HepG2 (cell line): ENCODE results near the gene VAC14. TPM values are rescaled to one million over a fixed set of nuclear protein-coding genes. Genes with fewer than 3 reads are reported as not detected.

Experiments used
- ARNTL ChIP-seq: sonication (generic); formaldehyde crosslinking; IDR thresholded peaks from 2 replicates; pipeline ENCODE4 v1.4.0; 2020; ENCODE audit warnings: mild to moderate bottlenecking, missing genetic modification reagents
- FOXK1 ChIP-seq: sonication (generic); formaldehyde crosslinking; IDR thresholded peaks from 2 replicates; pipeline ENCODE4 v1.4.0; 2020; ENCODE audit warnings: low read depth, missing genetic modification reagents, borderline replicate concordance
- HDAC2 ChIP-seq: sonication (generic); formaldehyde crosslinking; IDR thresholded peaks from 2 replicates; pipeline ENCODE4 v1.4.0; 2020; ENCODE audit warnings: missing genetic modification reagents
- HIVEP1 ChIP-seq: sonication (generic); formaldehyde crosslinking; IDR thresholded peaks from 2 replicates; pipeline ENCODE4 v1.4.0; 2020; ENCODE audit warnings: mild to moderate bottlenecking, missing genetic modification reagents
- MEF2D ChIP-seq: sonication (generic); formaldehyde crosslinking; IDR thresholded peaks from 2 replicates; pipeline ENCODE4 v1.5.1; 2020; ENCODE audit warnings: mild to moderate bottlenecking, missing genetic modification reagents
- MXI1 ChIP-seq: IDR thresholded peaks from 3 replicates; pipeline ENCODE4 v1.6.1; 2012; ENCODE audit warnings: low read depth, low read length, inconsistent platforms, borderline replicate concordance
- NR2F2 ChIP-seq: IDR thresholded peaks from 2 replicates; pipeline ENCODE4 v1.6.1; 2012; ENCODE audit warnings: low read depth, inconsistent platforms, borderline replicate concordance
- RFX3 ChIP-seq: IDR thresholded peaks from 2 replicates; pipeline ENCODE4 v1.6.1; 2016; ENCODE audit warnings: missing biosample characterization, missing genetic modification reagents
- RXRA ChIP-seq: sonication (generic); formaldehyde crosslinking; IDR thresholded peaks from 2 replicates; pipeline ENCODE4 v1.5.1; 2020; ENCODE audit warnings: missing genetic modification reagents
- SAFB2 ChIP-seq: sonication (generic); formaldehyde crosslinking; IDR thresholded peaks from 2 replicates; pipeline ENCODE4 v1.5.1; 2020; ENCODE audit warnings: missing genetic modification reagents, low read depth, mild to moderate bottlenecking, borderline replicate concordance
- ZBTB42 ChIP-seq: sonication (generic); formaldehyde crosslinking; IDR thresholded peaks from 2 replicates; pipeline ENCODE4 v1.5.0; 2020; ENCODE audit warnings: mild to moderate bottlenecking, missing genetic modification reagents
- ZMYM4 ChIP-seq: sonication (generic); formaldehyde crosslinking; IDR thresholded peaks from 2 replicates; pipeline ENCODE4 v1.8.1; 2023; ENCODE audit warnings: mild to moderate bottlenecking, missing genetic modification reagents
- ZNF17 ChIP-seq: sonication (generic); formaldehyde crosslinking; IDR thresholded peaks from 2 replicates; pipeline ENCODE4 v1.5.0; 2020; ENCODE audit warnings: mild to moderate bottlenecking, missing genetic modification reagents
- ZNF317 ChIP-seq: sonication (generic); formaldehyde crosslinking; IDR thresholded peaks from 2 replicates; pipeline ENCODE4 v1.5.0; 2020; ENCODE audit warnings: mild to moderate bottlenecking, missing genetic modification reagents
- ZNF343 ChIP-seq: sonication (generic); formaldehyde crosslinking; IDR thresholded peaks from 2 replicates; pipeline ENCODE4 v1.4.0; 2020; ENCODE audit warnings: mild to moderate bottlenecking, missing genetic modification reagents
- polyA plus RNA-seq, 8 experiments: library from polyadenylated mRNA; depleted of rRNA in 3 of 8; stranded (reverse) in 7 of 8; unstranded in 1 of 8; fragments of >200 nt; fragmentation: Illumina TruSeq in 4 of 8; extraction: Trizol in 4 of 8; gene quantifications; 2 replicates each; pipeline versions ENCODE4 v1.2.1 to v1.2.3, GENCODE V29; 2011 to 2016; ENCODE audit warnings: low read depth in 4 of 8, missing spikeins in 1 of 8, mixed read lengths in 1 of 8; ENCODE audit not compliant: insufficient read depth in 1 of 8
- total RNA-seq, 5 experiments: library from RNA; depleted of rRNA; stranded (reverse); fragments of >200 nt; fragmentation: Illumina TruSeq; extraction: Trizol; gene quantifications; 2 replicates each; pipeline ENCODE4 v1.2.3, GENCODE V29; 2016; ENCODE audit warnings: low read depth in 1 of 5
- TF ChIP-seq, protein P1 (sequence below): sonication (generic); formaldehyde crosslinking; IDR thresholded peaks from 2 replicates; pipeline ENCODE4 v1.5.1; 2020; ENCODE audit warnings: missing genetic modification reagents, mild to moderate bottlenecking, borderline replicate concordance
- TF ChIP-seq, protein P2 (sequence below): sonication (generic); formaldehyde crosslinking; IDR thresholded peaks from 2 replicates; pipeline ENCODE4 v1.4.0; 2020; ENCODE audit warnings: missing genetic modification reagents, mild to moderate bottlenecking, borderline replicate concordance
- TF ChIP-seq, protein P3 (sequence below): sonication (generic); formaldehyde crosslinking; IDR thresholded peaks from 2 replicates; pipeline ENCODE4 v1.8.0; 2023; ENCODE audit warnings: mild to moderate bottlenecking, missing genetic modification reagents
- TF ChIP-seq, protein P4 (sequence below): sonication (generic); formaldehyde crosslinking; IDR thresholded peaks from 2 replicates; pipeline ENCODE4 v1.5.0; 2020; ENCODE audit warnings: mild to moderate bottlenecking, missing genetic modification reagents
- TF ChIP-seq, protein P5 (sequence below): sonication (generic); formaldehyde crosslinking; IDR thresholded peaks from 2 replicates; pipeline ENCODE4 v1.4.0; 2020; ENCODE audit warnings: missing genetic modification reagents

The VAC14 gene
- total and polyA plus RNA-seq, 2 of the 13 experiments (the other 11 are each of a cell fraction or from before 2014, with no cell fraction given): 23.5 to 24.6 TPM

DNA sequence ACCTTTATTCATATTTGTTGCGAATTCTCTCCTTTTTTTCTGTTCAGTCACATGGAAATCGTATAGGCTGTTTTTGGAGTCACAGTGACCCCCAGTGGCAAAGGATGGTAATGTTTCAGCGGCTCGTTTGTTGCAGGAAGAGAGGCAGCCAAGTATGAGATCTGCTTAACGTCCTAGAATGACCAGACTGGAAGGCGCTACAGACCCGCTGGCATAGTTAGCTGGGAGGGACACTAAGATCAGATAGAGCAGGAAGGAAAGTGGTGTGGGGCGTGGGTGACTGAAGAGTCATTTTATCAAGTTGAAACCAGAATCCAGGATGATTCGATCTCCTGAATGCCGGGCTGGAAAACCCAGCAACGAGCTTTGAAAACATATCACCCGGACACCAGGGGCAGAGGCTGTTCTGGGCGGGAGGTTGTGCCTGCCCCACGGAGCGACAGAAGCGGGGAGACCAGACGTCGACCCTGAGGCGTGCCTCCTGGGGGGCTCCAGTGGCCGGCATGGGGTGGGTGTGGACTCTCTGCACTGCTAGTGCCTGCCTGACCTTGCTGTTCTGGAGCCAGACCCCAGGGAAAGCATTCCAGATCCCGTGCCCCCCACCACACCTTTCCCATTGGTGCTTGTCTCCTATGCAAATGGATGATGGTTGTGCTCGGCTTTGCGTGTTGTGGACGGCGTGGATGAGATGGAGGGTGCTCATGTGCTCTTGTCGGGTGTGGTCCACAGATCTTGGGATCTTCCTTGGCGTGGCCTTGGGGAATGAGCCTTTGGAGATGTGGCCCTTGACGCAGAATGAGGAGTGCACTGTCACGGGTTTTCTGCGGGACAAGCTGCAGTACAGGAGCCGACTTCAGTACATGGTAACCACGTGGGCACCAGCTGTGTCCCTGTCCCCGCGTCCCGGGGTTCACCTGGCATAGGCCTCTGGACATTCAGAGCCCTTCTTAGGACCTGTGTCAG lies 146.9 kb downstream of the VAC14 start (continued):
- TF ChIP-seq, protein P1, sequence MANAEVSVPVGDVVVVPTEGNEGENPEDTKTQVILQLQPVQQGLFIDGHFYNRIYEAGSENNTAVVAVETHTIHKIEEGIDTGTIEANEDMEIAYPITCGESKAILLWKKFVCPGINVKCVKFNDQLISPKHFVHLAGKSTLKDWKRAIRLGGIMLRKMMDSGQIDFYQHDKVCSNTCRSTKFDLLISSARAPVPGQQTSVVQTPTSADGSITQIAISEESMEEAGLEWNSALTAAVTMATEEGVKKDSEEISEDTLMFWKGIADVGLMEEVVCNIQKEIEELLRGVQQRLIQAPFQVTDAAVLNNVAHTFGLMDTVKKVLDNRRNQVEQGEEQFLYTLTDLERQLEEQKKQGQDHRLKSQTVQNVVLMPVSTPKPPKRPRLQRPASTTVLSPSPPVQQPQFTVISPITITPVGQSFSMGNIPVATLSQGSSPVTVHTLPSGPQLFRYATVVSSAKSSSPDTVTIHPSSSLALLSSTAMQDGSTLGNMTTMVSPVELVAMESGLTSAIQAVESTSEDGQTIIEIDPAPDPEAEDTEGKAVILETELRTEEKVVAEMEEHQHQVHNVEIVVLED: no peak; the same call in 1 of the 2 replicates
- TF ChIP-seq HIVEP1 (CRISPR knock-in tag) (no peak), ARNTL (no peak), RFX3 (no peak), FOXK1 (peak; percentile 58; the same call in 1 of the 2 replicates), HDAC2 (CRISPR knock-in tag) (peak; percentile 47; the same call in 1 of the 2 replicates), MXI1 (peak; percentile 38; the same call in 1 of the 3 replicates), ZNF17 (CRISPR knock-in tag) (no peak), NR2F2 (no peak), RXRA (CRISPR knock-in tag) (no peak), ZBTB42 (CRISPR knock-in tag) (no peak), ZNF317 (CRISPR knock-in tag) (peak; percentile 14; the same call in 1 of the 2 replicates), MEF2D (CRISPR knock-in tag) (0 out of 2 replicates have a peak, but pooled peaks have one; percentile 33), ZNF343 (CRISPR knock-in tag) (no peak), ZMYM4 (no peak), SAFB2 (CRISPR knock-in tag) (no peak)
- TF ChIP-seq, protein P2, sequence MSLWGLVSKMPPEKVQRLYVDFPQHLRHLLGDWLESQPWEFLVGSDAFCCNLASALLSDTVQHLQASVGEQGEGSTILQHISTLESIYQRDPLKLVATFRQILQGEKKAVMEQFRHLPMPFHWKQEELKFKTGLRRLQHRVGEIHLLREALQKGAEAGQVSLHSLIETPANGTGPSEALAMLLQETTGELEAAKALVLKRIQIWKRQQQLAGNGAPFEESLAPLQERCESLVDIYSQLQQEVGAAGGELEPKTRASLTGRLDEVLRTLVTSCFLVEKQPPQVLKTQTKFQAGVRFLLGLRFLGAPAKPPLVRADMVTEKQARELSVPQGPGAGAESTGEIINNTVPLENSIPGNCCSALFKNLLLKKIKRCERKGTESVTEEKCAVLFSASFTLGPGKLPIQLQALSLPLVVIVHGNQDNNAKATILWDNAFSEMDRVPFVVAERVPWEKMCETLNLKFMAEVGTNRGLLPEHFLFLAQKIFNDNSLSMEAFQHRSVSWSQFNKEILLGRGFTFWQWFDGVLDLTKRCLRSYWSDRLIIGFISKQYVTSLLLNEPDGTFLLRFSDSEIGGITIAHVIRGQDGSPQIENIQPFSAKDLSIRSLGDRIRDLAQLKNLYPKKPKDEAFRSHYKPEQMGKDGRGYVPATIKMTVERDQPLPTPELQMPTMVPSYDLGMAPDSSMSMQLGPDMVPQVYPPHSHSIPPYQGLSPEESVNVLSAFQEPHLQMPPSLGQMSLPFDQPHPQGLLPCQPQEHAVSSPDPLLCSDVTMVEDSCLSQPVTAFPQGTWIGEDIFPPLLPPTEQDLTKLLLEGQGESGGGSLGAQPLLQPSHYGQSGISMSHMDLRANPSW (CRISPR knock-in tag): no peak
- TF ChIP-seq, protein P3, sequence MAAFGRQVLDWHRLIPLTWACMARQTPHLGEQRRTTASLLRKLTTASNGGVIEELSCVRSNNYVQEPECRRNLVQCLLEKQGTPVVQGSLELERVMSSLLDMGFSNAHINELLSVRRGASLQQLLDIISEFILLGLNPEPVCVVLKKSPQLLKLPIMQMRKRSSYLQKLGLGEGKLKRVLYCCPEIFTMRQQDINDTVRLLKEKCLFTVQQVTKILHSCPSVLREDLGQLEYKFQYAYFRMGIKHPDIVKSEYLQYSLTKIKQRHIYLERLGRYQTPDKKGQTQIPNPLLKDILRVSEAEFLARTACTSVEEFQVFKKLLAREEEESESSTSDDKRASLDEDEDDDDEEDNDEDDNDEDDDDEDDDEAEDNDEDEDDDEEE (CRISPR knock-in tag): no peak
- TF ChIP-seq, protein P4, sequence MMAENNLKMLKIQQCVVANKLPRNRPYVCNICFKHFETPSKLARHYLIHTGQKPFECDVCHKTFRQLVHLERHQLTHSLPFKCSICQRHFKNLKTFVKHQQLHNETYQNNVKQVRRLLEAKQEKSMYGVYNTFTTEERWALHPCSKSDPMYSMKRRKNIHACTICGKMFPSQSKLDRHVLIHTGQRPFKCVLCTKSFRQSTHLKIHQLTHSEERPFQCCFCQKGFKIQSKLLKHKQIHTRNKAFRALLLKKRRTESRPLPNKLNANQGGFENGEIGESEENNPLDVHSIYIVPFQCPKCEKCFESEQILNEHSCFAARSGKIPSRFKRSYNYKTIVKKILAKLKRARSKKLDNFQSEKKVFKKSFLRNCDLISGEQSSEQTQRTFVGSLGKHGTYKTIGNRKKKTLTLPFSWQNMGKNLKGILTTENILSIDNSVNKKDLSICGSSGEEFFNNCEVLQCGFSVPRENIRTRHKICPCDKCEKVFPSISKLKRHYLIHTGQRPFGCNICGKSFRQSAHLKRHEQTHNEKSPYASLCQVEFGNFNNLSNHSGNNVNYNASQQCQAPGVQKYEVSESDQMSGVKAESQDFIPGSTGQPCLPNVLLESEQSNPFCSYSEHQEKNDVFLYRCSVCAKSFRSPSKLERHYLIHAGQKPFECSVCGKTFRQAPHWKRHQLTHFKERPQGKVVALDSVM (CRISPR knock-in tag): 0 out of 2 replicates have a peak, but pooled peaks have one; percentile 38
- TF ChIP-seq, protein P5, sequence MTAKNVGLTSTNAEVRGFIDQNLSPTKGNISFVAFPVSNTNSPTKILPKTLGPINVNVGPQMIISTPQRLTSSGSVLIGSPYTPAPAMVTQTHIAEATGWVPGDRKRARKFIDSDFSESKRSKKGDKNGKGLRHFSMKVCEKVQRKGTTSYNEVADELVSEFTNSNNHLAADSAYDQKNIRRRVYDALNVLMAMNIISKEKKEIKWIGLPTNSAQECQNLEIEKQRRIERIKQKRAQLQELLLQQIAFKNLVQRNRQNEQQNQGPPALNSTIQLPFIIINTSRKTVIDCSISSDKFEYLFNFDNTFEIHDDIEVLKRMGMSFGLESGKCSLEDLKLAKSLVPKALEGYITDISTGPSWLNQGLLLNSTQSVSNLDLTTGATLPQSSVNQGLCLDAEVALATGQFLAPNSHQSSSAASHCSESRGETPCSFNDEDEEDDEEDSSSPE (CRISPR knock-in tag): no peak
